D341Med (cell line): Measurements from ENCODE around the gene AFG1L.
"Not testable (repeated sequence)": the region's sequence is repeated elsewhere in the genome, so short reads cannot be mapped to it uniquely, and the experiment has no call there.

ENCODE experiments used
- DNase-seq: peaks from one replicate; pipeline ENCODE4 v3.0.0; 2012; ENCODE audit warnings: low spot score

The AFG1L gene

DNA sequence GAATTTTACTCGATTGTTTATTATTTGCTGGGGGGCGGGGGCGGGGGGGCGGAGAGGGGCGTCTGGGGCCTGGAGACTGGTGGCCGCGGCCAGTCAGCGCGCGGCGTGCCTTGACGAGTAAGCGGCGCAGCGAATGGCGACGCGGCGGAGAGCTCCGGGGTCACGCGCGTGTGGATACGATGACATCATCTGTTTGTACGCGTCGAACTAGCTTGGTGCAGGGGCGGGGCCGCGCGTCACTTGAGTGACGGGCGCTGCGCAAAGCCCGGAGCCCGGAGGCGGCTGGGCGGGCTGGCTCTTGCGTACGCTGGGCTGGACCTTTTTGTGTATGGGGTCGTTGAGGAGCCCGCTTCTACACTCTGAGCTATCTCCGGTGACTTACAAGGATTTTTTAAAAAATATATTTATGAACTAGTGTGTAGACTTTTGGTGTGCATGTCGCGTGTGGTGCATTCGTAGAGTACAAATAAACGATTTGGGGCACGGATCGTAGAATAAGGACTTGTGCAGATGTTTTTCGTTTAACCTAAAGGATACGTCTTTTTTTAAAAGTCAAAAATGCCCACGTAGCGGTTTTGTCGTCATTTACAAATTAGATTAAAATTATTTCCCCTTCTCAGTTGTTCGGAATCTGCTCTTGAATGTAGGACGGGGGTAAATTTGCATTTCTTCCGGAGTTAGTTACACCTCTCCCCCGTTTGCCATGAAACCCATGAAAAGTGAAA, 263.7 kb downstream of the AFG1L start:
- DNase-seq: peak; percentile 89

GRCh38 chr6:108559097-108559883, 264.4 kb downstream of the AFG1L start:
- peak; percentile 89 for DNase-seq

- peak; percentile 62 for DNase-seq
These were observed 265.1 kb downstream of the AFG1L start for GRCh38 chr6:108559884-108560462.

DNA sequence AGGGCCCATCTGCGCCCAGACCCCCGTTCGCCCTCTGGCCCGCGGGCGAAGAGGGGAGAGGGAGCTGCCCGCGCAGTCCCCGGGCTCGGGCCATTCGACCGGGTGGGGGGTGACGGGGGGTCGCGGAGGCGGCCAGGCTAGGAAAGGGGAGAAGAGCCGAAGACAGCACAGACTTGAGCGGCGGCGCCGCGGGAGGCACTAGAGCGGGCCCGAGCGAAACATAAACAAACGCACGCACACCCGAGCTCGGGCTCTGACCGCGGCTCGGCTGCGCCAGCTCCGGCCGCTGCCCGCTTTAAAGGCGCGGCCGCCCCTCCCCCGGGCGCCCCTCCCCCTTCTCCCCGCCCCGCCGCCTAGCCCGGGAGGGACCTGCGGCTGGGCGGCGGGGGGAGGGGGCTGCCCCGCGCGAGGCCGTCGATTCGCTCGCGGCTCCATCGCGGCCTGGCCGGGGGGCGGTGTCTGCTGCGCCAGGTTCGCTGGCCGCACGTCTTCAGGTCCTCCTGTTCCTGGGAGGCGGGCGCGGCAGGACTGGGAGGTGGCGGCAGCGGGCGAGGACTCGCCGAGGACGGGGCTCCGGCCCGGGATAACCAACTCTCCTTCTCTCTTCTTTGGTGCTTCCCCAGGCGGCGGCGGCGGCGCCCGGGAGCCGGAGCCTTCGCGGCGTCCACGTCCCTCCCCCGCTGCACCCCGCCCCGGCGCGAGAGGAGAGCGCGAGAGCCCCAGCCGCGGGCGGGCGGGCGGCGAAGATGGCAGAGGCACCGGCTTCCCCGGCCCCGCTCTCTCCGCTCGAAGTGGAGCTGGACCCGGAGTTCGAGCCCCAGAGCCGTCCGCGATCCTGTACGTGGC, 265.8 kb downstream of the AFG1L start, which contains the start of gene FOXO3:
FOXO3 (plus strand) TSS at position 455 of the 846 bp plus-strand sequence; CDS start at position 747, 292 bp downstream.
- DNase-seq: peak; percentile 90

DNA sequence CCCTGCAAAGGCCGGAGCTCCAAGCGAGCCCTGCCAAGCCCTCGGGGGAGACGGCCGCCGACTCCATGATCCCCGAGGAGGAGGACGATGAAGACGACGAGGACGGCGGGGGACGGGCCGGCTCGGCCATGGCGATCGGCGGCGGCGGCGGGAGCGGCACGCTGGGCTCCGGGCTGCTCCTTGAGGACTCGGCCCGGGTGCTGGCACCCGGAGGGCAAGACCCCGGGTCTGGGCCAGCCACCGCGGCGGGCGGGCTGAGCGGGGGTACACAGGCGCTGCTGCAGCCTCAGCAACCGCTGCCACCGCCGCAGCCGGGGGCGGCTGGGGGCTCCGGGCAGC, 266.4 kb downstream of the AFG1L start:
- not testable (repeated sequence) for DNase-seq

GRCh38 chr6:108561742-108562502, 267.1 kb downstream of the AFG1L start:
- no peak for DNase-seq

DNA sequence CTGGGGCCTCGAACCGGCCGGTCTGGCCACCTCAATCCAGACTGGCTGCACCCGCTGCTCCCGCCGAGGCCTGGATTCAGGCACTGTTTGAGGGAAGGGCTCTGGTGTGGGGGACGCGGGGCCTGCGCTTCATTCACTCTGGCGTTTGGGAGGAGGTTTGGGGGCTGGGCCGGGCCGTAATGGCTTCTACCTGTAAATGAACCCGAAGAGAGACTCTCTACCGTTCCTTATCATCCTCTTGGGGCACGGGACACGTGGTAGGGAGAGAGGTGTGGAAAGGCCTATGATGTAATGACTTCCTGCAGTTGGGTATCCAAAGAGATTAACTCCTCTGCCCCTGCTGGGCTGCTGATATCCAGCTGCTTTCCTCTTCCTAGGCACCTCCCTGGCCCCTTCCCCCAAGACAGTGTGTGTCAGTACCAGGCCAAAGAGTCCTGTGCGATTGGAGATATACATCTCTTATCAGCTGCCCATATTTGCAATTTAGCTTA, 267.7 kb downstream of the AFG1L start:
- peak; percentile 80 for DNase-seq

- no peak for DNase-seq
These were observed 268.4 kb downstream of the AFG1L start for GRCh38 chr6:108563292-108563691.

GRCh38 chr6:108564178-108564577, 269.3 kb downstream of the AFG1L start:
- DNase-seq: no peak

- no peak for DNase-seq
These were observed 270.4 kb downstream of the AFG1L start for GRCh38 chr6:108565091-108565766.

GRCh38 chr6:108565893-108566292, 271.0 kb downstream of the AFG1L start:
- no peak for DNase-seq

- DNase-seq: no peak
These were observed 271.6 kb downstream of the AFG1L start for GRCh38 chr6:108566406-108566805.

- no peak for DNase-seq
These were observed 273.2 kb downstream of the AFG1L start for GRCh38 chr6:108568101-108568500.

DNA sequence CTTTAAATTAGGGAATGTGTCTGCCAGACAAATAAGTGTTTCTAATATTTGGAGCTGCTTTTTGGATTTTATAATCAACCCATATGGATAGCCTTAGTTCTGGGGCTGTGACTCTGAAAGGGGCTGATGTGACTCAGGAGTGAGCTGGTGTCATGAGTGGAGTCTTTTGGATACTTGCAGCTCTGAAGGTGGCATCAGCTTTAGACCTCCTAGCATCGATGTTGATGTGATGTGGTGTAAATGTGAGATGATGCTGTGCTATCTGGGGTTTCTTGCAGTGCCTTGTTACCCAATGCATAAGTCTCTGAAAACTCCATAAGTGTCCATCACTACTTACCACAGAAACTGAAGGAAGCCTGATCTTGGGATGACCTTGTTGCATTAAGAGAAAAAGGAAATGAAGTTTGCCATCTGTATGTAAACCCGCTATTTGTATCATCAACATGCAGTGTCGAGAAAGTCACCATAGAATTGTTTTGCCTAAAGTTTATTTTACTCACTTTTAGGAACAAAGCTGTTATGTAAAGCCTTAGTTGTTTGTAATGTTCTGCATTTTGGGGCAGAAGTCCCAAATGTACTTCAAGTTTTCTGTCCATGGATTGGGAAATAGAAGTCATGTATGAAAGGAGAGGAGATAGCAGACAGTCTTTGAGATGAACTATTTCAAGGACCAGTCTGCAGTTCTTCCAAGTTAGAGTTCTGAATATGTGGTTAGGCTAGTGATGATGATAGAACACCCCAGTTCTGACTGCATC, 273.9 kb downstream of the AFG1L start:
- no peak for DNase-seq

DNA sequence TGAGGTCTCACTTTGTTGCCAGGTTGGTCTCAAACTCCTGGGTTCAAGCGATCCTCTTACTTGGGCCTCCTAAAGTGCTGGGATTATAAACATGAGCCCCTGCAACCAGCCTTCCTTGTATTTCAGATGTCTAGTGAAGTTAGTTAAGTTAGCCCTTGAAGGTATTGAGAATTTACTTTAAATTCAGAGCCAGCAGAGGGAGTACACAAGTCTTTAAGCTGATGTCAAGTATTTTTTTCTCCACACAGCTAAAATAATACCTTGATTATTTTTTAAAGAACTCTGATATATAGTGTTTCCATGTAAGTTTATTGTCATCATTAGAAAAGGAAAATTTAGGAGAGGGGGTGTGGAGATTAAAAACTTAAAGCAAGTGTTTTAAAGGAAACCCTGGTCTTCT, 275.7 kb downstream of the AFG1L start:
- DNase-seq: no peak

GRCh38 chr6:108574457-108575141, 279.7 kb downstream of the AFG1L start:
- DNase-seq: no peak
